Mesothelial cell of epicardium (in vitro differentiated cells): ENCODE measurements around the gene DEAF1. TPM values are rescaled to one million over a fixed set of nuclear protein-coding genes. Genes with fewer than 3 reads are reported as not detected.

ENCODE experiments used
- DNase-seq, 2 experiments: peaks; one replicate each; pipeline ENCODE4 v3.0.0; 2021; ENCODE audit warnings: low spot score in 2 of 2; ENCODE audit not compliant: unreplicated experiment in 2 of 2
- H3K27ac Mint-ChIP-seq: 2 replicates; pipeline ENCODE4 v1.8.0; 2021; ENCODE audit warnings: mixed read lengths
- H3K27me3 Mint-ChIP-seq: 2 replicates; pipeline ENCODE4 v1.8.0; 2021; ENCODE audit warnings: low read depth, mixed read lengths
- H3K36me3 Mint-ChIP-seq: 2 replicates; pipeline ENCODE4 v1.8.0; 2021; ENCODE audit warnings: mixed read lengths
- H3K4me1 Mint-ChIP-seq: 2 replicates; pipeline ENCODE4 v1.8.0; 2021; ENCODE audit warnings: mixed read lengths
- H3K4me3 Mint-ChIP-seq: 2 replicates; pipeline ENCODE4 v1.8.0; 2021; ENCODE audit warnings: mild to moderate bottlenecking, moderate library complexity, mixed read lengths
- H3K9me3 Mint-ChIP-seq: 2 replicates; pipeline ENCODE4 v1.8.0; 2021; ENCODE audit warnings: mixed read lengths
- total RNA-seq: library from RNA; stranded (reverse); gene quantifications from 3 replicates; pipeline ENCODE4 v1.2.1, GENCODE V29; 2021
- TF ChIP-seq, protein P1 (sequence below): fragments of 200-600 bp; sonication (generic); IDR thresholded peaks from one replicate; pipeline ENCODE4 v1.5.0; 2021; ENCODE audit warnings: antibody characterized with exemption; ENCODE audit not compliant: unreplicated experiment

The DEAF1 gene
- total RNA-seq, 1 donor from 2014 or later: 64.0 TPM

DNA sequence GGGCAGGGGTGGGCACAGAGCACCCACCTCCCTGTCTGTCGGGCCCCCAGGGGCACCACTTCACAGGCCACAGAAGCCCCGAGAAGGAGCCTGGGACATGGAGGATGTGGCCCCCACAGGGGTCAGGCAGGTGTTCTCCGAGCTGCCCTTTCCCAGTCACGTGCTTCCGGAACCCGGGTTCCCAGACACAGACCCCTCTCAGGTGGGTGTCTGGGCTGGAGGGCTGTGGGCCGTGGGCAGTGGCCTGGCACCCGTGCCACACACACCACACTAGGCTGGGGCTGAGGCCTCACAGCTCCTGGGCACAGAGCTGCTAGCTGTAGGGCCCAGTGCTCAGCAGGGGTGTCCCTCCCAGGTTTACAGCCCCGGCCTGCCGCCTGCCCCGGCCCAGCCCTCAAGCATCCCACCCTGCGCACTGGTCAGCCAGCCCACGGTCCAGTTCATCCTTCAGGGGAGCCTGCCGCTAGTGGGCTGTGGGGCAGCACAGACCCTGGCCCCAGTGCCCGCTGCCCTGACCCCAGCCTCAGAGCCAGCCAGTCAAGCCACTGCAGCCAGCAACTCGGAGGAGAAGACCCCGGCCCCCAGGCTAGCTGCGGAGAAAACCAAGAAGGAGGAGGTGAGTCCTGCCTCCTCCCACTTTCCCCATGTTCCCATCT lies 84.7 kb downstream of the DEAF1 start:
- TF ChIP-seq, protein P1, sequence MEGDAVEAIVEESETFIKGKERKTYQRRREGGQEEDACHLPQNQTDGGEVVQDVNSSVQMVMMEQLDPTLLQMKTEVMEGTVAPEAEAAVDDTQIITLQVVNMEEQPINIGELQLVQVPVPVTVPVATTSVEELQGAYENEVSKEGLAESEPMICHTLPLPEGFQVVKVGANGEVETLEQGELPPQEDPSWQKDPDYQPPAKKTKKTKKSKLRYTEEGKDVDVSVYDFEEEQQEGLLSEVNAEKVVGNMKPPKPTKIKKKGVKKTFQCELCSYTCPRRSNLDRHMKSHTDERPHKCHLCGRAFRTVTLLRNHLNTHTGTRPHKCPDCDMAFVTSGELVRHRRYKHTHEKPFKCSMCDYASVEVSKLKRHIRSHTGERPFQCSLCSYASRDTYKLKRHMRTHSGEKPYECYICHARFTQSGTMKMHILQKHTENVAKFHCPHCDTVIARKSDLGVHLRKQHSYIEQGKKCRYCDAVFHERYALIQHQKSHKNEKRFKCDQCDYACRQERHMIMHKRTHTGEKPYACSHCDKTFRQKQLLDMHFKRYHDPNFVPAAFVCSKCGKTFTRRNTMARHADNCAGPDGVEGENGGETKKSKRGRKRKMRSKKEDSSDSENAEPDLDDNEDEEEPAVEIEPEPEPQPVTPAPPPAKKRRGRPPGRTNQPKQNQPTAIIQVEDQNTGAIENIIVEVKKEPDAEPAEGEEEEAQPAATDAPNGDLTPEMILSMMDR: no peak
- H3K9me3 Mint-ChIP-seq: no peaks in the 10 kb centered on the region
- H3K27ac Mint-ChIP-seq: no peak overlapping the region
- no peak for DNase-seq
- peaks cover 20% of the 10 kb centered on the region for H3K36me3 Mint-ChIP-seq
- H3K4me1 Mint-ChIP-seq: peaks cover 12% of the 10 kb centered on the region
- H3K27me3 Mint-ChIP-seq: no peaks in the 10 kb centered on the region
- no peak overlapping the region for H3K4me3 Mint-ChIP-seq

DNA sequence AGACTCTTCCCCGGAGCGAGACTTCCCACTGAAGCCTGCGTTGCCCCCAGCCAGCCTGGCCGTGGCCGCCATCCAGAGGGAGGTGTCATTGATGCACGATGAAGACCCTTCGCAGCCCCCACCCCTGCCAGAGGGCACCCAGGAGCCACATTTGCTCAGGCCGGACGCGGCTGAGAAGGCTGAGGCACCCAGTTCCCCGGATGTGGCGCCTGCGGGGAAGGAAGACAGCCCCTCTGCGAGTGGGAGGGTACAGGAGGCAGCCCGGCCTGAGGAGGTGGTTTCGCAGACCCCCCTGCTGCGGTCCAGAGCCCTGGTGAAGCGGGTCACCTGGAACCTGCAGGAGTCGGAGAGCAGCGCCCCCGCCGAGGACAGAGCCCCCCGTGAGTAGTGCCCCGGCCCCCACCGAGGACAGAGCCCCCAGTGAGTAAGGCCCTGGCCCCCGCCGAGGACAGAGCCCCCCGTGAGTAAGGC lies 85.6 kb downstream of the DEAF1 start:
- Mint-ChIP-seq H3K27me3 (no peaks in the 10 kb centered on the region), H3K27ac (no peak overlapping the region), H3K9me3 (no peaks in the 10 kb centered on the region), H3K4me3 (no peak overlapping the region), H3K36me3 (peaks cover 23% of the 10 kb centered on the region), H3K4me1 (peaks cover 8% of the 10 kb centered on the region)
- TF ChIP-seq, protein P1: no peak
- no peak for DNase-seq

DNA sequence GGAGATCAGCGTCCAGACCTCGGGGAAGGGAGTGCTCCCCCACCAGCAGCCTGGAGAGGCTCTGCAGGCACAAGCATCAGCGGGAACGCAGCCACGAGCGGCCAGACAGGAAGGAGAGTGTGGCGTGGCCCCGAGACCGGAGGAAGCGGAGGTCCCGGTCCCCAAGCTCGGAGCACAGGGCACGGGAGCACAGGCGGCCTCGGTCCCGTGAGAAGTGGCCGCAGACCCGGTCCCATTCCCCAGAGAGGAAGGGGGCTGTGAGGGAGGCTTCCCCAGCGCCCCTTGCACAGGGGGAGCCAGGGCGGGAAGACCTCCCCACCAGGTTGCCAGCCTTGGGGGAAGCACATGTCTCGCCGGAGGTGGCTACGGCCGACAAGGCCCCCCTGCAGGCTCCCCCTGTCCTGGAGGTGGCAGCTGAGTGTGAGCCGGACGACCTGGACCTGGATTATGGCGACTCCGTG lies 86.2 kb downstream of the DEAF1 start:
- Mint-ChIP-seq H3K9me3 (no peaks in the 10 kb centered on the region), H3K36me3 (peaks cover 29% of the 10 kb centered on the region), H3K27ac (no peak overlapping the region), H3K4me3 (no peak overlapping the region), H3K27me3 (no peaks in the 10 kb centered on the region), H3K4me1 (peaks cover 5% of the 10 kb centered on the region)
- TF ChIP-seq, protein P1: no peak
- no peak for DNase-seq

DNA sequence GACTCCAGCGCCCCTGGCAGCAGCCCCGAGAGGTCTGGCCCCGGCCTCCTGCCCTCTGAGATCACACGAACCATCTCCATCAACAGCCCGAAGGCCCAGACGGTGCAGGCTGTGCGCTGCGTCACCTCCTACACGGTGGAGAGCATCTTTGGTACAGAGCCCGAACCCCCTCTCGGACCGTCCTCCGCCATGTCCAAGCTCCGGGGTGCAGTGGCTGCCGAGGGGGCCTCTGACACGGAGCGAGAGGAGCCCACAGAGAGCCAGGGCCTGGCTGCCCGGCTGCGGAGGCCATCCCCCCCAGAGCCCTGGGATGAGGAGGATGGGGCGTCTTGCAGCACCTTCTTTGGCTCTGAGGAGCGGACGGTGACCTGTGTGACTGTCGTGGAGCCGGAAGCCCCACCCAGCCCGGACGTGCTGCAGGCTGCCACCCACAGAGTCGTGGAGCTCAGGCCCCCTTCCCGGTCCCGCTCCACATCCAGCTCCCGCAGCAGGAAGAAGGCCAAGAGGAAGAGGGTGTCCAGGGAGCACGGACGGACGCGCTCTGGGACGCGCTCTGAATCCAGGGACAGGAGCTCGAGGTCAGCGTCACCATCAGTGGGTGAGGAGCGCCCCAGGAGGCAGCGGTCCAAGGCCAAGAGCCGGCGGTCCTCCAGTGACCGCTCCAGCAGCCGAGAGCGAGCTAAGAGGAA lies 86.9 kb downstream of the DEAF1 start:
- peaks cover 29% of the 10 kb centered on the region for H3K36me3 Mint-ChIP-seq
- no peaks in the 10 kb centered on the region for H3K27me3 Mint-ChIP-seq
- no peak for DNase-seq
- no peak overlapping the region for H3K27ac Mint-ChIP-seq
- TF ChIP-seq, protein P1: no peak
- H3K4me3 Mint-ChIP-seq: no peak overlapping the region
- peaks cover 5% of the 10 kb centered on the region for H3K4me1 Mint-ChIP-seq
- H3K9me3 Mint-ChIP-seq: no peaks in the 10 kb centered on the region

DNA sequence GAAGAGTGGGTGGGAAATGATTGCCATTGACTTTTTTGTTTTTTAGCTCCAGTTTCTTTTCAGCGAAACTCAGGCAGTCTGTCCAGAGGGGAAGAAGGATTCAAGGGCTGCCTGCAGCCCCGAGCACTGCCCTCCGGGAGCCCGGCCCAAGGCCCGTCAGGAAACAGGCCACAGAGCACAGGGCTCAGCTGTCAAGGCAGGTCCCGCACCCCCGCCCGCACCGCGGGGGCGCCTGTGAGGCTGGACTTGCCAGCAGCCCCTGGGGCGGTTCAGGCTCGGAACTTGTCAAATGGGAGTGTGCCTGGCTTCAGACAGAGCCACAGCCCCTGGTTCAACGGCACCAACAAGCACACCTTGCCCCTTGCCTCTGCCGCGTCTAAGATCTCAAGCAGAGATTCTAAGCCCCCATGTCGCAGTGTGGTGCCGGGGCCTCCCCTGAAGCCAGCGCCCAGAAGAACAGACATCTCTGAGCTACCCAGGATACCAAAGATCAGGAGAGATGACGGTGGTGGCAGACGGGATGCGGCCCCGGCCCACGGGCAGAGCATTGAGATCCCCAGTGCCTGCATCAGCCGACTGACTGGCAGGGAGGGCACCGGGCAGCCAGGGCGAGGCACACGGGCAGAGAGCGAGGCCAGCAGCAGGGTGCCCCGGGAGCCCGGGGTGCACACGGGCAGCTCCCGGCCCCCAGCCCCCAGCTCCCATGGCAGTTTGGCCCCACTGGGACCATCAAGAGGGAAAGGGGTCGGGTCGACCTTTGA lies 87.8 kb downstream of the DEAF1 start:
- no peaks in the 10 kb centered on the region for H3K9me3 Mint-ChIP-seq
- peaks cover 26% of the 10 kb centered on the region for H3K36me3 Mint-ChIP-seq
- no peak overlapping the region for H3K4me3 Mint-ChIP-seq
- H3K27ac Mint-ChIP-seq: peak overlapping the region; percentile 59
- TF ChIP-seq, protein P1: no peak
- no peaks in the 10 kb centered on the region for H3K27me3 Mint-ChIP-seq
- DNase-seq: no peak
- H3K4me1 Mint-ChIP-seq: peaks cover 5% of the 10 kb centered on the region
